ENCODE results near the gene TPR.
"Not testable (repeated sequence)": the region's sequence is repeated elsewhere in the genome, so short reads cannot be mapped to it uniquely, and the experiment has no call there.

The TPR gene

DNA sequence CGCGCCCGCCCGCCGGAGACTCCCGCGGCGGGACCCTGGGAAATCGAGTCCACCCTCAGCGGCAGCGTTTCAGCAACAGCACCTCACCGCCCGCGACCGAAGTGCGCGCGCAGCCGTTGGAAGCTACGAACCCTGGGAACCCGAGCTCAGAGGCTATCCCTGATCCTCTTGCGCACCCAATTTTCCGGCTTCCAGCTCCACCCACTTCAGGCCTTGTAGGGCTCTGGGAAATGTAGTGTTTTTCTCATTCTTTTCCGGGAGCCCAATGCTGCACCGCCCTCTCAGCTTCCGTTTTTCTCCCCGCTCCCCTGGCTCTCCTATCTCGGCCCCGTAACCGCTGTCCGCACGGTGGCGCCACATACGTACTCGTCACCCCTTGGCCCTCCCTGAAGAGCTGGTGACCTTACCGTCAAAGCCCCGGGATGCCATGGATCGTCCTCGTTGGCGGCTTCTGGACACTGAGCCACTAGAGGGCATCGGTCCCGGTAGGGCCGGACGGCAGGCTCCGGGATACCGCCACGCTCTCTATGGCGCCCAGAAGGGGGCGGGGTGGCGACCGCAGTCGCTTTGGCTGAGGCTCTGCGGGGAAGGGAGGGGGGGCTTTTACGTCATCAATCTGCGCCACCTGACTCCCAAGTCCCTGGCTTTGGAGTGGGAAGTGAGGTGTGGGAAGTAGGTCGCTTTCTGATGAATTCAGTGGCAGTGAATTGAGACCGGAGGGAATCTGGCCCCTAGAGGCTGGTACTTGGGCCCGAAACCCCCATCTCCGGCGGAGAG lies at the start of gene TPR, which contains the start of gene ODR4:
Gene TPR (minus strand): TSS at position 102 of the 777 bp plus-strand sequence. CDS start 225 bp downstream, outside the sequence.
Gene ODR4 (plus strand): TSS at position 687 of the 777 bp plus-strand sequence. CDS start 3,948 bp downstream, outside the sequence.
- DNase-seq (ENCODE audit: low read depth): peak; percentile 97

DNA sequence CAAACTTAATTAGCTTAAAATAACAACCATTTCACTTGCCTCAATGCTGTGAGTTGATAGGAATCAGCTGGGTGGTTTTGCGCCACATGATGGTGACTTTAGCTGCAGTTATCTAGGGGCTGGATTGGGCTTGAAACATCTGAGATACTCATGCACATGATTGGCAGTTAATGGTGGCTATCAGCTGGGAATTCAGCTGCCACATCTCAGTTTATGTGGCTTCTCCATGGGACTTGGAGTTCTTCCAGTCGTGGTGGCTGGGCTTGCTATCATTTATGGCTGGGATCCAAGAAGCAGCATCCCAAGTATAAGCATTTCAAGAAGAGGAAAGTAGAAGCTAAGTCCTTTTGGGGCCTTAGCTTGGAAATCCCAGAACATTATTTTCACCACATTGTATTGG lies 49.5 kb upstream of the TPR start:
- no peak for DNase-seq (ENCODE audit: low read depth)

DNA sequence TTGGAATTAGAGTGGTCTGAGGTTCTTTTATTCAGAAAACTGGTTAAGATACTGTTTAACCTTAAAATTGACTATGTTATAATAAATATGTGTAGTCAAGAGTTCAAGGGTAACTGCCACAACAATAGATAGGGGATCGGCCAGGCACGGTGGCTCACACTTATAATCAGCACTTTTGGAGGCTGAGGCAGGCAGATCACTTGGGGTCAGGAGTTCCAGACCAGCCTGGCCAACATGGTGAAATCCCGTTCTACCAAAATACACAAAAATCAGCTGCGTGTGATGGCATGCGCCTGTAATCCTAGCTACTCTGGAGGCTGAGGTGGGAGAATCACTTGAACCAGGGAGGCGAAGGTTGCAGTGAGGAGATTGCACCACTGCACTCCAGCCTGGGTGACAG lies 46.4 kb upstream of the TPR start:
- DNase-seq (ENCODE audit: low read depth): no peak

DNA sequence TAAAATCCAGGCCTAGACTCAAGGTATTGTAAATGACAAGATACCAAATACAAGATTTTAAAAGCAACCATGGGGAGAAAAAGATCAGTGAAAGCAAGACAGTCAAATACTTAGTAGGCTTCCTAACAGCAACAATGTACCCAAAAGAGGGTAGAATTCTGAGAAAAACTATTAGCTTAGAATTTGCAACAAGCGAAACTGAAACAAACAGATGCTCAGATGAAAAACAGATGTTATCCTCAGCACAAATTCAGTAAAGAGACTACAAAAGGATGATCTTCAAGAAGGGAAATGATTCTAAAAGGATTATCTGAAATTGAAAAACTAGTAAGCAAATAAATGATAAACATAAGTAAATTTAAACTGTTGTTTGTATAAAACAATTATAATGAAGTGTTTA lies 45.9 kb upstream of the TPR start:
- DNase-seq (ENCODE audit: low read depth): no peak

DNA sequence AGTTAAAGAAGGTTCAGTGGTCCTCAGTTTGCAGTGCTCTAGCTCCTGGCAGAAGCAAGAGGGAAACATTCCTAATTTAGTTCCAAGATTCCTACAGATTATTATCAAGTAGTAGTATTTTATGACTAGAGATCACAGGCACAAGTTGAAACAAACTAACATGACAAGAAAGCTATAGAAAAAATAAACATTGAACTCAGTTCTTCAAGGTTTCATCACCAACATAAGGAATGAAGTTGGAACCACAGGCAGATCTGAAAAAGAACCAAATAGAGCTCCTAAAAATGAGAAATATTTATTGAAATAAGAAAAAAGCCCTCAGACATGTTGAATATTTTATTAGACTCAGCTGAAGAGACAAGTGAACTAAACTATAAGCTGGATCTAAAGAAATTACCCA lies 45.3 kb upstream of the TPR start:
- DNase-seq (ENCODE audit: low read depth): no peak

DNA sequence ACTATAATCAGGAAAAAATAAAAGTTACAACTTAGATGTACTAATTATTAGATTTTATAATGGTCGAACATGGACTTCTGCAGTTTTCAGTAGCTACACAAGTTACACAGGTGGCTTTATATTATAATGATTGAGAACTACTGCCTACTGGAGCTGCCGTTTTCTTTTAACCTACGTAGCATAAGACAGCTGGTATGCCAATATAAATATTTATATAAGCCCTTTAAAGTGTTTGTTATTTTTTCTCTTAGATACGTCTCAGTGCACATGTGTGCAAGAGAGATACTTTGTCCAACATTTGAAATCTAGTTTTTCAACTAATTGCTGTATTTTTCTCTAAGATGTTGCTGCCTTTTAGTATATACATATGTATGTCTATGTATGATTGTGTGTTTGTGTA lies 43.5 kb upstream of the TPR start:
- DNase-seq (ENCODE audit: low read depth): no peak

DNA sequence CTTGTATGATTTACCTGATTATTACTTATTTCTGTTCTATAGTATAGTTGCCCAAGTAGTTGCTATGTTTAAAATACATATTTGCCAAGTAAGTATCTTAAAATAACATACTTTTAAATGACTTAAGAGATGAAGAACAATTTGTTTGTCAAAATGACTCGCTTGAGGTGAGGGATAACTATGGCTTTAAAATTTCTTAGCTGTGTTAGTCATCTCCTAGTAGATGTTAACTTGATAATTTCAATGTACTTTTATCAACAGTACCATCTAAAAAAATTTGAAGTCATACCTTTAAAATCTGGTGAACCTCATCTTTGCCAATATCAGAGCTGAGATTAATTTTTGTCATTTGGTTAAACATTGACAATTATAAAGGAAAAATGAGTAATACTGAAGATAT lies 38.3 kb upstream of the TPR start:
- DNase-seq (ENCODE audit: low read depth): no peak

DNA sequence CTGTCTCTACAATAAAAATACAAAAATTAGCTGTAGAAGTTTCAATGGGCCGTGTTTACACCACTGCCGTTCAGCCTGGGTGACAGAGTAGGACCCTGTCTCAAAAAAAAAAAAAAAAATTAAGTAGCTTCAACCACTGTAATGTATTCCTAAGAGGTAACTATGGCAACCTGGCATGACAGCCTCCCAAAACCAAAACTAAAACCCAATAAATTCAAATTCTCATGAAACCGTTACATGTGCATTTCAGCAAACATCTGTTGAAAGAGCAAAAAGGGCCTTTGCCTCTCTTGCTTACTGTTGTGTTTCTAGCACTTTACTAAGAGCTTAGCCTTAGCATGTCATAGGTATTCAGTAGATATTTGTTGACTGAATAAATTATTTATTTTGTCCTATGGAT lies 34.0 kb upstream of the TPR start:
- DNase-seq (ENCODE audit: low read depth): no peak

DNA sequence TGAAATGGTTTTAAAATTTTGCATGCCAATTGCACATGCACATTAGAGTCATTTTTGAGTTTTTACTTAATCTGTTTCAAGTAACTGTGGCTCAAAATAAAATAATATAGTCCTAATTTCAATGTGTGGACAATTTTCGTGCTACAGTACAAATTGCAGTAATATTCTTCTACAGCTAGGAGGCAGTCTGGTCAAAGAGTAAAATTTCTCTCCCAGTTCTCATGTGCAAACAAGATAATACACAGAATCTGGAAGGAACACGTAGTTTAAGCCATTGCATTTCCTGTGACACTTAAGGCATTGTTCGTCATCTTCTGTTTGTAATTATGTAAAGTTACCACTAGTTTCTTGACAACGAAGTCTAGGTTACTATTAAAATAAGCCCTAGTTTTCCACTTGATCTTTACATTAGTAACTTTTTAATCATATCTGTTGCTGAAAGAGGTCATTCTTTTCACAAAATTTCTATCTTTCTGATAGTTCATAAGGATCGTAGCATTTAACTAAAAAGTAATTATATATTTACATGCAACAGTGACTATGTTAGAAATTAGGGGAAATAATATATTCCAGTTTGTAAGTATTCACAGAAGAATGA lies 29.5 kb upstream of the TPR start:
- no peak for DNase-seq (ENCODE audit: low read depth)

DNA sequence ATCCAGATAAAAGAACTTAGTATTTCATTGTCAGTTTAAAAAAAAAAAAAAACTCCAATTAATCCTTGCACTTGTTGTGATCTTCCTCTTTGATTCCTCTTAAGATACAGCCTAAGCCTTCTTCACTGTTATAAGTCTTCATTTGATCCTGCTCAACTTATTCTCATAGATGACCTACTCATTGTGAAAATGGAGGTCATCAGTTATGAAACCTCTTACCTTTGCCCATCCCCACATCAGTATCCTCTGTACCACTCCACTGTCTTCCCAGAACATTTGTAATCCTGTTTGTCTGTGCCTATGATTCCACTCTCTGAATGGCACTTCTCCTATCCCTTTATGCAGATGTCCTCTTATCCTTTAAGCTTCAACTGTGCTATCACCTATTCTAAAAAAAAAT lies 28.6 kb upstream of the TPR start:
- no peak for DNase-seq (ENCODE audit: low read depth)

DNA sequence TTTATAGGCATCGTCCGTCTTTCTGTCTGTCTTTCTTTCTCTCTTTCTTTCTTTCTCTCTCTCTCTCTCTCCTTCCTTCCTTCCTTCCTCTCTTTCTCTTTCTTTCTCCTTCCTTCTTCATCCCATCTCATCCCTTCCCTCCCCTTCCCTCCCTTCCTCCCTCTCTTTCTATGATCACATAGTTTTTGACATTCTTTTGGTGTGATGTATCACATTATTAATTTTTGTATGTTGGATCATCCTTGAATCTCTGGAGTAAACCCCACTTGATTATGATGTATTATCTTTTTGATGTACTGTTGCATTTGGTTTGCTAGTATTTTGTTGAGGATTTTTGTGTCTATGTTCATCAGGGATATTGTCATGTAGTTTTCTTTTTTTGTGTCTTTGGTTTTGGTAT lies 26.4 kb upstream of the TPR start:
- DNase-seq (ENCODE audit: low read depth): not testable (repeated sequence)

DNA sequence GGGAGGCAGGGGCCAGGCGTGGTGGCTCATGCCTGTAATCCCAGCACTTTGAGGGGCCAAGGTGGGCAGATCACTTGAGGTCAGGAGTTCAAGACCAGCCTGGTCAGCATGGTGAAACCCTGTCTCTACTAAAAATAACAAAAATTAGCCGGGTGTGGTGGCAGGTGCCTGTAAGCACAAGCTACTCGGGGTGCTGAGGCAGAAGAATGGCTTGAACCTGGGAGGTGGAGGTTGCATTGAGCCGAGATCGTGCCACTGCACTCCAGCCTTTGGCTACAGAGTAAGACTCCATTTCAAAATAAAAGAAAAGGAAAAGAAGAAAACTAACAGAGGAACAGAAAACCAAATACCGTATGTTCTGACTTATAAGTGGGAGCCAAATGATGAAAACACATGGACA lies 17.7 kb upstream of the TPR start:
- not testable (repeated sequence) for DNase-seq (ENCODE audit: low read depth)

DNA sequence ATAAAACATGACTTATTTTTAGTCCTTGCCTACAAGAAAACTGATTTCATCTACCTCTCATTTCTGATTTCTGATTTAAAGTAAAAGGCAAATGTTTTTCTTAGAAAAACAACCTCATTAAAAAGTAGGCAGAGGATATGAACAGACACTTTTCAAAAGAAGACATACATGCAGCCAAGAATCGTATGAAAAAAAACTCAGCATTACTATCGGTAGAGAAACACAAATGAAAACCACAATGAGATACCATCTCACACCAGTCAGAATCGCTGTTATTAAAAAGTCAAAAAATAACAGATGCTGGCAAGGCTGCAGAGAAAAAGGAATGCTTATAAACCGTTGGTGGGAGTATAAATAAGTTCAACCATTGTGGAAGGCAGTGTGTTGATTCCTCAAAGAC lies 16.8 kb upstream of the TPR start:
- DNase-seq (ENCODE audit: low read depth): no peak

DNA sequence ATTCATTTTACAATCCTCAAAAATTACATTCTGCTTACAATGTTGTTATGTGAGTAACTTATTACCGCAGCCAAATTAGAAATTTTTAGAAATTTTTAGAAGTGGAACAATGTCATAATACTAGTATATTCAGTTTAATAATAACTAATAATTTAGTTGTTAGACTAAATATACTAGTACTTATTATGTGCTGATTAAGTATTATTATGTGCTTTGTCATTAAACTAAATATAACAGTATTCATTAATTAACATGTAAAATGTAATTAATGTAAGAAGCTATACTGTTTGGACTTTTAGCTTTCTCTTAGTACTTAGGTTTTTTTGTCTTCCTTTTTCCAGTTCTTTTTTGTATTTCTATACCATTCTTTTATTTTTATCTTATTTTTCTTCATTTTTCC lies 15.9 kb upstream of the TPR start:
- DNase-seq (ENCODE audit: low read depth): no peak

DNA sequence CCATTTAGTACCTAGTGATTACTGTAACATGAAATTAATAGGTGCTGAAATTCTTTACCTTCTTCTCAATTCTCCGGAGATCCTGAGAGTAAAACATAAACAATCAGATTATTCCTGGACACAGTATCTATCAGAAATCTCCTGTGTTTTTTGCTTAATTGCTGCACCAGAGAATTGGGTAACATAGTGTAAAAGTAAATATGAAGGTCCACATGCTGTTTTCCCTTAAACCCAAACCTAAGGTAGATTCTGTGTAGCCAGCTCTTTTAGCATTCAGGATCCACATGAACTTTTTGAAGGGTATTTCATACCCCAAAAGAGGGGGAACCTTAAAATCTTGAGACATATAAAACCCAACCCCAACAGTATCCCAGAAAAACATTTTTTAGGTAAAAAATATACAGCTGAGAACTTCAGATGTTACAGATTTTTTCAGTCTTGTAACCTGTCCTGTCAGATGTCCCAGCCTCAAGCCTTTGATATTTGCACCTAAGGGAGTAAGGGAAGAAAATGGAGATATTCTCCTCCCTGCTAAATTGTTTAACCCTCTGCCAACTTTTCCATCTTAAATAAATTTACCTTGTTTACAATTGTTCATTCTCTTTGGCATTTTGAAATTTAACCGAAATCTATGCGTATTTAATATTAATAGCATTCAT lies 11.8 kb upstream of the TPR start:
- DNase-seq (ENCODE audit: low read depth): no peak

DNA sequence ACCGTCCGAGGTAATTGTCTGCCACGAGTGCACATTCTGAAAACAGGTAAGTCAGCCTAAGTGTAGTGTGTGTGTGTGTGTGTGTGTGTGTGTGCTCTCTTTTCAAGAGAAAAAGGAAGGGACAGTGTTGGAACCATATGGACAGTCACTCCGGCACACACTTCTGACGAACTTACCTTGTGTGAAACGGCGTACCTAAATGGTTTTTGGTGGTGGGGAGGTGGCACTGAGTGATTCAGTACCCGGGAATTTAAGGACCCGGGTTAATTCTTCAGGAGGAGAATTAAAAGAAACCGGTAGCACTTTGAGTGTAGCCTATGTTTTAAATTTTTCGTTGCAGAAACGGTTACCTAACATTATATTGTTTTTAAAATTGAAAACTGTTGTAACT lies 871 bp upstream of the TPR start:
- DNase-seq (ENCODE audit: low read depth): no peak

DNA sequence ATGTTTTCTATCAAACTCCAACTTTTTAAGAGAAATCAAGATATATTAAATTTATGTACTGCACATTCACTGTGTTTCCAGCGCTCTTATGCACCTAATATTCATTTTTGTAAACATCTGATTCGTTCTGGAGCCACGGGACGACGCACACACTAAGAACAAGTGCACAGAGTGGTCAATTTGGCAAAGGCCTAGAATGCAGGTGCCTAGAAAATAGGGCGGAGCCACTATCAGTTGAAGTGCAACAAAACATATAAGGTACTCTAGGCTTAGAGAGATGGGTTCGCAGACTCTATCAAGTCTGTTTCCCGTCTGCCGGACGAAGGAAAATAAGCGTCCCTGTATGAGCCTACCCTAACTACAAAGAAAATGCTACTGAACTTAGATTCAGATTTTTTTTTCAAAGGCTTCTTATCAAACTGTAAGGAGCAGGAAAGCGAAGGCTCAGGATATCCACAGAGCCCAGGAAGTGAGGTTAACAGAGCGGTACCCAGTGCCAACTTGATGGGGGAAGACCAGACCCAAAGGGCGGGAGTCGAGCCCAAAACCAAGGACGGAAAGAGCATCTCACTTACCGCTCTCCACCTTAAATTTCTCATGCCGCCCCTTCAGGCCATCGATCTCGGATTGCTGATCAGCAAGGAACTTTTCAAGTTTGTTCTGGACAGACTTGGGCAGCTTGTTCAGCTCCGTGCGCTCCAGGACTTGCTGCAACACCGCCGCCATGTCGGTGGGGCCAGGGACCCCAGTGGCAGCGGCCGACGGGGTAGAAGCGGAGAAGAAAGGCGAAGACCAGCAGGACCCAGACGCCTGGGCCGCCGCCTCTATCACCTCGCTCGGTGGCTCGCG lies 526 bp downstream of the TPR start:
- peak; percentile 34 for DNase-seq (ENCODE audit: low read depth)

DNA sequence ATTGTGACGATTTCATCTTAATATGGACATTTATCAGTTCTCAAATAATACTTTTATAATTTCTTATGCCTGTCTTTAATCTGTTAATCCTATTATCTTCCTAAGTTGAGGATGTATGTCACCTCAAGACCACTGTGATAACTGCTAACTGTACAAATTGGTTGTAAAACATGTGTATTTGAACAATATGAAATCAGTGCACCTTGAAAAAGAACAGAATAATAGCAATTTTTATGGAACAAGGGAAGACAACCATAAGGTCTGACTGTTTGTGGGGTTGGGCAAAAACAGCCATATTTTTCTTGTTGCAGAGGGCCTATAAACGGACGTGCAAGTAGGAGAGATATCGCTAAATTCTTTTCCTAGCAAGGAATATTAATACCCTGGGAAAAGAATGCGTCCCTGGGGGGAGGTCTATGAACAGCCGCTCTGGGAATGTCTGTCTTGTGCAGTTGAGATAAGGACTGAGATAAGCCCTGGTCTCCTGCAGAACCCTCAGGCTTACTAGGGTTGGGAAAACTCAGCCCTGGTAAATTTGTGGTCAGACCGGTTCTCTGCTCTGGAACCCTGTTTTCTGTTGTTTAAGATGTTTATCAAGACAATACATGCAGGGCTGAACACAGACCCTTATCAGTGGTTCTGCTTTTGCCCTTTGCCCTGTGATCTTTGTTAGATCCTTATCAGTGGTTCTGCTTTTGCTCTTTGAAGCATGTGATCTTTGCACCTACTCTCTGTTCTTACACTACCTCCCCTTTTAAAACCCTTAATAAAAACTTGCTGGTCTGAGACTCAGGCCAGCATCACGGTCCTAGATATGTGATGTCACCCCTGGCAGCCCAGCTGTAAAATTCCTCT lies 27.0 kb downstream of the TPR start:
- not testable (repeated sequence) for DNase-seq (ENCODE audit: low read depth)

DNA sequence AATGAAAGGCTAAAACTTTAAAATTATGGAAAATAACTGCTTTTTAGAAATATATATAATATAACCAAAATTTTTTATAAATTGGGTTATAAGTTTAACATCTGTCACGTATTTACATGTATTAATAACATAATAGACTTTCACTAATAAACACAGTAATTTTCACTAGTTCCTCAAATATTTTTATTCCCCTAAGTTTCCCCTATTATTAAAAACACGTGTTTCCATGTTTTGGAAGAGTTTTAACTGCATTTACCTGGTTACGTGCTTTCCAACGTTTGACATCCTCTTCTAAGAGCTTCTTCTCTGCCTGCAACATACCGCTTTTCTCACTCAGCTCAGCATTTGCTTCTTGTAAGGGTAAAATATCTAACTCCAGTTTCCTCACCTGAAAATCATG lies 34.3 kb downstream of the TPR start:
- no peak for DNase-seq (ENCODE audit: low read depth)

DNA sequence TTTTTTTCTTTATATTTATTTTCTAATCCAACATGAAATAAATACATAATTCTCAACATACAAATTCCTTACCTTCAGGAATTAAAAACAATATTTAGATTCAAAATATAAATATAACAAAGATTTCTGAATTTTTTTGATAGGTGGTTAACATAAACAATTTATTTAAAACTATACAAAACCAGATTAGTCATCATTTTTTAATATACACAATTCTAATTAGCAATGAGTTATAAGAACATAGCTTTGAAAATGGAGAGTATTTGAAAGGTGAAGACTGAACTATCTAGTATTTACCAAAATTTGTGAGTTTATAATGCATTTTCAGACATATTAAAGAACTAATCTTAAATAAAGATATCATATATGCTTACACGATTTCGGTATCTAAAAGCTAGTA lies 37.5 kb downstream of the TPR start:
- no peak for DNase-seq (ENCODE audit: low read depth)

DNA sequence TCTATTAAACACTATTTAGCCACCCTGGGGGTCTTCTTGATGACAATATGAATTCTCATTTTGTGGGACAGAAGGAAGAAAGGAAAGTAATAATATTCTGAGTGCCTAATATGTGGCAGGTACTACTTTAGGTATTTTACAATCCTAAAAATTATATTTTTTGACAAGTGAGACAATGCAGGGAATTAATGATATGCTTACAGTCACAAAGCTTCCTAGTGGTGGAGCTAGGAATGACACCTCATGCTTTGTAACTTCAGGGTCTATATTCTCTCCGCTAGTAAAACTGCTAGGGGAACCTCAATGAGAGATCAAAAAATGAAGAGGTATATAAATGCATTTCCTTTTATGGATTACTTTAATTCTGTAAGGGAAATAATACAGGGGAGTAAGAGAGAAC lies 44.3 kb downstream of the TPR start:
- DNase-seq (ENCODE audit: low read depth): no peak
